Left forelimb (tissue), 1 donor: ENCODE results near the gene SRGAP2B.
"Not testable (repeated sequence)": the region's sequence is repeated elsewhere in the genome, so short reads cannot be mapped to it uniquely, and the experiment has no call there.

Experiments used
- DNase-seq: peaks from one replicate; pipeline ENCODE4 v3.0.0-alpha.2; 2018; ENCODE audit warnings: low spot score

The SRGAP2B gene

GRCh38 chr1:144995833-144996410 lies 99.2 kb downstream of the SRGAP2B start:
- DNase-seq = not testable (repeated sequence)

- not testable (repeated sequence) for DNase-seq
Observed at GRCh38 chr1:144992915-144993314, 102.2 kb downstream of the SRGAP2B start.

GRCh38 chr1:144990611-144991010 lies 104.5 kb downstream of the SRGAP2B start:
- not testable (repeated sequence) for DNase-seq

GRCh38 chr1:144987131-144987530 lies 108.0 kb downstream of the SRGAP2B start:
- DNase-seq = not testable (repeated sequence)

GRCh38 chr1:144986171-144986860 lies 108.8 kb downstream of the SRGAP2B start:
- not testable (repeated sequence) for DNase-seq

GRCh38 chr1:144985550-144986170 lies 109.5 kb downstream of the SRGAP2B start:
- not testable (repeated sequence) for DNase-seq

GRCh38 chr1:144982802-144983525 lies 112.2 kb downstream of the SRGAP2B start:
- not testable (repeated sequence) for DNase-seq

- DNase-seq = not testable (repeated sequence)
Observed at GRCh38 chr1:144981157-144981556, 114.0 kb downstream of the SRGAP2B start.

- not testable (repeated sequence) for DNase-seq
Observed at GRCh38 chr1:144979960-144980595, 115.0 kb downstream of the SRGAP2B start.

GRCh38 chr1:144977856-144978255 lies 117.3 kb downstream of the SRGAP2B start:
- DNase-seq = not testable (repeated sequence)

GRCh38 chr1:144971936-144972335 lies 123.2 kb downstream of the SRGAP2B start:
- not testable (repeated sequence) for DNase-seq

GRCh38 chr1:144966488-144966887 lies 128.6 kb downstream of the SRGAP2B start:
- not testable (repeated sequence) for DNase-seq

GRCh38 chr1:144964765-144965164 lies 130.4 kb downstream of the SRGAP2B start:
- DNase-seq = not testable (repeated sequence)

- not testable (repeated sequence) for DNase-seq
Observed at GRCh38 chr1:144964186-144964585, 130.9 kb downstream of the SRGAP2B start.

GRCh38 chr1:144963571-144963970 lies 131.6 kb downstream of the SRGAP2B start:
- not testable (repeated sequence) for DNase-seq

- DNase-seq = not testable (repeated sequence)
Observed at GRCh38 chr1:144961604-144962583, 133.2 kb downstream of the SRGAP2B start.

GRCh38 chr1:144960929-144961488 lies 134.1 kb downstream of the SRGAP2B start:
- not testable (repeated sequence) for DNase-seq

GRCh38 chr1:144948390-144948789 lies 146.7 kb downstream of the SRGAP2B start:
- DNase-seq = not testable (repeated sequence)

- not testable (repeated sequence) for DNase-seq
Observed at GRCh38 chr1:144947495-144947894, 147.6 kb downstream of the SRGAP2B start.
